Activated B cell treated with CpG ODN at 0.5 μM for 24 hours (primary cell): Measurements from ENCODE around the gene SPRED2. TPM values are rescaled to one million over a fixed set of nuclear protein-coding genes. Genes with fewer than 3 reads are reported as not detected.
"Not testable (repeated sequence)": the region's sequence is repeated elsewhere in the genome, so short reads cannot be mapped to it uniquely, and the experiment has no call there.

ENCODE experiments used
- ATAC-seq: fragments of 200-7000 bp; cut with Tn5 transposase; one replicate; pipeline ENCODE4 v1.10.0; 2021; ENCODE audit warnings: low read depth, mild to moderate bottlenecking, moderate library complexity
- CTCF ChIA-PET: fragments of 350-600 bp; sonication (Branson Sonifier 250); formaldehyde crosslinking; loops from one replicate; lab custom pipeline; 2021; ENCODE audit warnings: antibody characterized with exemption; lab: Charles Lee
- POLR2A ChIA-PET: fragments of 350-600 bp; sonication (Branson Sonifier 250); formaldehyde crosslinking; loops from one replicate; lab custom pipeline; 2021; ENCODE audit warnings: antibody characterized with exemption; lab: Charles Lee
- DNase-seq: peaks from one replicate; pipeline ENCODE4 v3.0.0; 2022
- H3K27ac Mint-ChIP-seq: one replicate; pipeline ENCODE4 v1.8.0; 2020; ENCODE audit warnings: mixed read lengths
- H3K27me3 Mint-ChIP-seq: one replicate; pipeline ENCODE4 v1.8.0; 2021; ENCODE audit warnings: mixed read lengths
- H3K36me3 Mint-ChIP-seq: one replicate; pipeline ENCODE4 v1.8.0; 2021; ENCODE audit warnings: low read depth, mixed read lengths
- H3K4me1 Mint-ChIP-seq: one replicate; pipeline ENCODE4 v1.8.0; 2021; ENCODE audit warnings: mixed read lengths
- H3K4me3 Mint-ChIP-seq: one replicate; pipeline ENCODE4 v1.8.0; 2020; ENCODE audit warnings: mild to moderate bottlenecking, mixed read lengths
- H3K9me3 Mint-ChIP-seq: one replicate; pipeline ENCODE4 v1.8.0; 2020; ENCODE audit warnings: mixed read lengths
- intact Hi-C: fragments of 100-400 bp; cut with micrococcal nuclease; formaldehyde crosslinking; loops from one replicate; pipeline ENCODE4 v1.15.1; 2024
- total RNA-seq: library from RNA; stranded (reverse); gene quantifications from 2 replicates; pipeline ENCODE4 v1.2.3, GENCODE V29; 2022
- TF ChIP-seq, protein P1 (sequence below): fragments of 200-600 bp; IDR thresholded peaks from one replicate; pipeline ENCODE4 v1.8.0; 2022; ENCODE audit warnings: antibody characterized with exemption, mild to moderate bottlenecking

Gene SPRED2
- total RNA-seq, 1 donor from 2014 or later = 2.5 TPM

- H3K27ac Mint-ChIP-seq = no peak overlapping the region
- ChIA-PET POLR2A (interaction anchor here (0.6 kb wide), 2 partner anchors 12 to 23 kb away, joined by 3 to 4 read pairs; no protein-coding TSS in a partner anchor), CTCF (no interaction called here)
- H3K4me3 Mint-ChIP-seq = no peak overlapping the region
- H3K4me1 Mint-ChIP-seq = no peaks in the 10 kb centered on the region
- TF ChIP-seq, protein P1, sequence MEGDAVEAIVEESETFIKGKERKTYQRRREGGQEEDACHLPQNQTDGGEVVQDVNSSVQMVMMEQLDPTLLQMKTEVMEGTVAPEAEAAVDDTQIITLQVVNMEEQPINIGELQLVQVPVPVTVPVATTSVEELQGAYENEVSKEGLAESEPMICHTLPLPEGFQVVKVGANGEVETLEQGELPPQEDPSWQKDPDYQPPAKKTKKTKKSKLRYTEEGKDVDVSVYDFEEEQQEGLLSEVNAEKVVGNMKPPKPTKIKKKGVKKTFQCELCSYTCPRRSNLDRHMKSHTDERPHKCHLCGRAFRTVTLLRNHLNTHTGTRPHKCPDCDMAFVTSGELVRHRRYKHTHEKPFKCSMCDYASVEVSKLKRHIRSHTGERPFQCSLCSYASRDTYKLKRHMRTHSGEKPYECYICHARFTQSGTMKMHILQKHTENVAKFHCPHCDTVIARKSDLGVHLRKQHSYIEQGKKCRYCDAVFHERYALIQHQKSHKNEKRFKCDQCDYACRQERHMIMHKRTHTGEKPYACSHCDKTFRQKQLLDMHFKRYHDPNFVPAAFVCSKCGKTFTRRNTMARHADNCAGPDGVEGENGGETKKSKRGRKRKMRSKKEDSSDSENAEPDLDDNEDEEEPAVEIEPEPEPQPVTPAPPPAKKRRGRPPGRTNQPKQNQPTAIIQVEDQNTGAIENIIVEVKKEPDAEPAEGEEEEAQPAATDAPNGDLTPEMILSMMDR = no peak
- ATAC-seq (no peak), DNase-seq (no peak)
- H3K27me3 Mint-ChIP-seq = peaks cover 4% of the 10 kb centered on the region
- no peaks in the 10 kb centered on the region for H3K9me3 Mint-ChIP-seq
- intact Hi-C loops = no loop called here
- no peaks in the 10 kb centered on the region for H3K36me3 Mint-ChIP-seq
Measured at GRCh38 chr2:65344689-65345088, 87.7 kb downstream of the SPRED2 start.

DNA sequence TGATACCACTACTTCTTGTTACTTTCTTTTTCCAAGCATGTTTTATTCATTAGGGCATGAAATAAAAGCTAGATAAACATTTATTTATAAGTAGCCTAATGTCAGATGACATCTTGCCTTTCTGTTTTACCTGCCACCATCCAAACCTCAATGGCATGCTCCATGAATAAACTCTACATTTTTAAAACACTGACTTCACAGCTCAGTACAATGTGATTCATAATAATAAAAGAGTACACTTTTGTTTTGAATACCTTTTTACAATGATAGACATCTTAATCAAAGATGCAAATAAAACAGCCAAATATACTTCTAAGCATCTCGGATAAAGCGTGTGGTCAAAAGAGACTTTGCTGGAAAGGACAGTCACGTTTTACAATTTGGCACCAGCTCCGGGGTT, 88.2 kb downstream of the SPRED2 start:
- TF ChIP-seq, protein P1 = no peak
- no peak overlapping the region for H3K27ac Mint-ChIP-seq
- ChIA-PET POLR2A (interaction anchor here (0.6 kb wide), 1 partner anchor 11 kb away, joined by 4 read pairs; no protein-coding TSS in a partner anchor), CTCF (no interaction called here)
- no peaks in the 10 kb centered on the region for H3K36me3 Mint-ChIP-seq
- H3K4me3 Mint-ChIP-seq = no peak overlapping the region
- H3K9me3 Mint-ChIP-seq = no peaks in the 10 kb centered on the region
- peaks cover 4% of the 10 kb centered on the region for H3K27me3 Mint-ChIP-seq
- intact Hi-C loops = no loop called here
- DNase-seq = no peak
- H3K4me1 Mint-ChIP-seq = no peaks in the 10 kb centered on the region
- ATAC-seq = no peak

DNA sequence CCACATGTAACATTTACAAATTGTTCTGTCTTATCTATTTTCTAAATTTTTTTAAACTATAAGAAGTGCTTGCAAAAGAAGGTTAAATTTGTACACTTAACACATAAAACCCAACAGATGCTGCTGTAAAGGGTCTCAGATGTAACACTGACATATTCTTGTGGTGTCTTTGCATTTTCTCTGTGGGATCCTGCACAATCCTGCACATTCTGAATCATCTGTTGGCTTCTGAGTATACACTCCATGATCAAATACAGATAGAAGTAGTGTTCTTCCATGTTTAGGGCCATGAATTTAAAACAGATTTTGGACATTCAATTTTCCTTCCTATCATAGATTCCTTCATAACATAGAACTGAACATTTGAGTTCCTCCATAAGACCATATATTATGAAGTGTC, 89.0 kb downstream of the SPRED2 start:
- Mint-ChIP-seq H3K4me3 (no peak overlapping the region), H3K9me3 (no peaks in the 10 kb centered on the region), H3K4me1 (no peaks in the 10 kb centered on the region), H3K27me3 (peaks cover 4% of the 10 kb centered on the region), H3K36me3 (no peaks in the 10 kb centered on the region), H3K27ac (no peak overlapping the region)
- TF ChIP-seq, protein P1 = no peak
- no peak for DNase-seq
- ChIA-PET CTCF (no interaction called here), POLR2A (no interaction called here)
- no peak for ATAC-seq
- intact Hi-C loops = no loop called here

DNA sequence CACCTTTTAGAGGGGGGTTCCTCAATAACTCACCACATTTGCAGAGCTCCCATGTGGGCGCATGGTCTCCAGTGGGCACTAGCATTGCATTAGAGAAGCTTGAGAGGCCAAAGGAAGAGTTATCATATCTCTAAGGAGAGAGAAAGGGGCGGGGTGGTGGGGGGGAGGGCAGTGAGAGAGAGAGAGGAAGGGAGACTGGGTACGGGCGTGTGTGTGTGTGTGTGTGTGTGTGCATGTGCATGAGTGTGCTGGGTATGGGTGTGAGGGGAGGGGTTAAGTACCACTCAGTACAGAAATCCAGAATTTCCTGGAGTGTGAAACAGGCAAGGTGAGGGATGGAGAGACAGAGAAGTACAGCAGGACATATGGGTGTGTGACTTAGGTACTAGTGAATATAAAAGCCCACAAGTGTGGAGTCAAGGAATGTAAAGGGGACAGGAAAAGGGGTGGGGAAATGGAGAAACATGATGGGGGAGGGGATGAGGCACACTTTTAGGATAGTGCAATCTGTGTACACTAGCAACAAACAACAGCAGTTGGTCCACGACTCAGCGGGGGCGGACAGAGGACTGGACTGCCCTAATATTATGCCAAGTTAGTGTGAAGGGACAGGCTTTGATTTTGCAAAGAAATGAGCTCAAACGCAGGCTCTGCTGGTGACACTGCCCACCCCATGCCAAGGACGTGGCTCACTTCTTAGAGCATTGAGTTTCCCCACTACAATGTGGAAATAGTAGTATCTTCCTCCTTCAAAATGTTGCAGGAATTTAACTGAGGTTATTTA, 91.3 kb downstream of the SPRED2 start:
- intact Hi-C loops = no loop called here
- no peak overlapping the region for H3K4me3 Mint-ChIP-seq
- CTCF ChIA-PET = no interaction called here
- POLR2A ChIA-PET = no interaction called here
- no peak for ATAC-seq
- H3K36me3 Mint-ChIP-seq = no peaks in the 10 kb centered on the region
- no peak overlapping the region for H3K27ac Mint-ChIP-seq
- no peaks in the 10 kb centered on the region for H3K4me1 Mint-ChIP-seq
- H3K9me3 Mint-ChIP-seq = no peaks in the 10 kb centered on the region
- no peak for DNase-seq
- H3K27me3 Mint-ChIP-seq = no peaks in the 10 kb centered on the region
- TF ChIP-seq, protein P1 = no peak

- Mint-ChIP-seq H3K27ac (no peak overlapping the region), H3K4me1 (no peaks in the 10 kb centered on the region), H3K4me3 (no peak overlapping the region), H3K36me3 (no peaks in the 10 kb centered on the region), H3K27me3 (no peaks in the 10 kb centered on the region), H3K9me3 (no peaks in the 10 kb centered on the region)
- ChIA-PET CTCF (no interaction called here), POLR2A (no interaction called here)
- intact Hi-C loops = no loop called here
- DNase-seq (no peak), ATAC-seq (no peak)
- TF ChIP-seq, protein P1 = no peak
Measured at GRCh38 chr2:65339648-65340047, 92.8 kb downstream of the SPRED2 start.

- intact Hi-C loops, H3K4me1 Mint-ChIP-seq, H3K4me3 Mint-ChIP-seq, CTCF ChIA-PET, H3K27ac Mint-ChIP-seq, DNase-seq, H3K9me3 Mint-ChIP-seq, POLR2A ChIA-PET, H3K36me3 Mint-ChIP-seq, H3K27me3 Mint-ChIP-seq, ATAC-seq: not testable (repeated sequence)
Measured at GRCh38 chr2:65338830-65339495, 93.4 kb downstream of the SPRED2 start.

- H3K4me1 Mint-ChIP-seq, H3K9me3 Mint-ChIP-seq, ATAC-seq, DNase-seq, H3K36me3 Mint-ChIP-seq, H3K4me3 Mint-ChIP-seq, H3K27me3 Mint-ChIP-seq, intact Hi-C loops, H3K27ac Mint-ChIP-seq, CTCF ChIA-PET, POLR2A ChIA-PET: not testable (repeated sequence)
Measured at GRCh38 chr2:65337915-65338314, 94.5 kb downstream of the SPRED2 start.
